Adrenal gland (tissue), 12 donors: ENCODE data around the gene DMD. TPM values are rescaled to one million over a fixed set of nuclear protein-coding genes. Genes with fewer than 3 reads are reported as not detected.

Source experiments
- DNase-seq, 7 donors: peaks; one replicate each; pipeline ENCODE4 v3.0.0-alpha.2; 2019 to 2020
- H3K27ac ChIP-seq, 5 donors: fragments of 200-600 bp; sonication (generic) in 4 of 5; 1 replicate in 3 of 5; 2 replicates in 2 of 5; pipeline versions ENCODE4 v1.5.1 to v1.8.0; 2016 to 2020; ENCODE audit warnings: mild to moderate bottlenecking in 1 of 5
- H3K27me3 ChIP-seq: fragments of 200-600 bp; 2 replicates; pipeline ENCODE4 v1.8.0; 2021
- H3K36me3 ChIP-seq, 2 donors: fragments of 200-600 bp; replicated peaks in 1 of 2; 1 replicate in 1 of 2; 2 replicates in 1 of 2; pipeline versions ENCODE4 v1.5.1 to v1.8.0; 2018 to 2022
- H3K4me1 ChIP-seq, 2 donors: fragments of 200-600 bp; replicated peaks in 1 of 2; 1 replicate in 1 of 2; 2 replicates in 1 of 2; pipeline versions ENCODE4 v1.5.1 to v1.8.0; 2018 to 2021
- H3K4me3 ChIP-seq, 4 donors: fragments of 200-600 bp; sonication (generic) in 3 of 4; one replicate each; pipeline ENCODE4 v1.5.1; 2016 to 2018
- H3K9me3 ChIP-seq, 3 donors: fragments of 200-600 bp; sonication (generic) in 1 of 3; replicated peaks in 1 of 3; 1 replicate in 2 of 3; 2 replicates in 1 of 3; pipeline versions ENCODE4 v1.5.1 to v1.8.0; 2016 to 2021
- POLR2A ChIP-seq, 2 donors: fragments of 450-650 bp; IDR thresholded peaks; one replicate each; pipeline ENCODE4 v1.6.1; 2017; ENCODE audit warnings: antibody characterized with exemption in 2 of 2, mild to moderate bottlenecking in 2 of 2, moderate library complexity in 1 of 2
- WGBS, 4 donors: extraction: QIAGEN DNeasy Blood & Tissue Kit in 2 of 4; methylation state at CpG; one replicate each; pipeline versions ENCODE4 v1.1.5 to v1.1.7; 2013 to 2017; 5-methylcytosine and 5-hydroxymethylcytosine counted together
- intact Hi-C, 2 donors: fragments of 100-400 bp; cut with DNase I; formaldehyde crosslinking; loops; one replicate each; pipeline versions ENCODE4 v1.14.1 to v1.15.0; 2022 to 2023
- polyA plus RNA-seq, 3 donors: library from polyadenylated mRNA; stranded (reverse); fragments of 200-250 nt in 2 of 3; fragments of 350-450 nt in 1 of 3; fragmentation: Illumina TruSeq in 1 of 3; extraction: RNeasy Lipid Tissue Mini Kit (QIAGEN cat#74804) in 1 of 3; gene quantifications; one replicate each; pipeline ENCODE4 v1.2.3, GENCODE V29; 2013 to 2014
- total RNA-seq, 9 donors: library from RNA; depleted of rRNA in 4 of 9; stranded (reverse); fragments of >200 nt in 4 of 9; fragments of 120-200 nt in 1 of 9; fragmentation: NEBNext Ultra II Directional in 1 of 9; extraction: Animal tissue kit (Norgen Biotek cat#: 25700) in 1 of 9; gene quantifications; one replicate each; pipeline versions ENCODE4 v1.1.0 to v1.2.4, GENCODE V29; 2013 to 2023
- TF ChIP-seq, protein P1 (sequence below), 6 experiments: fragments of 450-650 bp in 4 of 6; fragments of 200-600 bp in 2 of 6; sonication (generic) in 1 of 6; IDR thresholded peaks; 1 replicate in 5 of 6; 2 replicates in 1 of 6; pipeline versions ENCODE4 v1.5.1 to v1.8.0; 2016 to 2021; ENCODE audit warnings: antibody characterized with exemption in 6 of 6, mild to moderate bottlenecking in 2 of 6, moderate library complexity in 1 of 6
- donor health status: healthy with polysubstance abuse.
- donor health status: Bipolar disorder and iron deficiency.
- donor health status: DM: yes; HTN: yes; CAD: no.
- donor health status: DM: no; HTN: no; CAD: no.
- donor health status: DM: no; HTN: no; CAD: no.
- donor health status: DM: yes; HTN: yes; CAD: no.

Gene DMD
- total and polyA plus RNA-seq, 12 donors = 14.6 to 89.7 (median 36.2) TPM

DNA sequence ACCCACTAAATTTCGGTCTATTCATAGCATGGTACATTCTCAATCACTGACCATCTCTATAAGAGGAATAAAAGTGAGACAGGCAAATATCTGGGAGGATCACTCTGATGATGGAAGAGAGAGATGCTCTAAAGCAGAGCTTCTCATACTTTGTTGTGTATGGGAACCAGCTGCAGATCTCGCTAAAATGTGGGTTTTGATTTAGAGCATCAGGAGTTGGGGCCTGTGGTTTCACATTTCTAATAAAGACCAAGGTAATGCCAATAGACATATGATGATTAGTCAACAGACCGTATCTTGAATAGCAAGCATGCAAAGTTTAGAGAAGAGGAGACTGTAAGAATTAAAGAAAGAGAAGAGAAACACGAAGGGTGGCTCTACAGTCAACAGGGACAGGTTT is 2032.1 kb downstream of the DMD start:
- no peak overlapping the region for H3K27ac ChIP-seq
- H3K4me3 ChIP-seq = no peak overlapping the region
- no peak for DNase-seq
- H3K36me3 ChIP-seq = no peaks in the 10 kb centered on the region
- no peaks in the 10 kb centered on the region for H3K27me3 ChIP-seq
- WGBS, 4 donors = 74 to 94% (median 86%) methylated on average over 4 of the region's 4 CpGs
- intact Hi-C loops = no loop called here
- no peak for TF ChIP-seq POLR2A (IDR thresholded peaks at IDR 0.05)
- TF ChIP-seq, protein P1, sequence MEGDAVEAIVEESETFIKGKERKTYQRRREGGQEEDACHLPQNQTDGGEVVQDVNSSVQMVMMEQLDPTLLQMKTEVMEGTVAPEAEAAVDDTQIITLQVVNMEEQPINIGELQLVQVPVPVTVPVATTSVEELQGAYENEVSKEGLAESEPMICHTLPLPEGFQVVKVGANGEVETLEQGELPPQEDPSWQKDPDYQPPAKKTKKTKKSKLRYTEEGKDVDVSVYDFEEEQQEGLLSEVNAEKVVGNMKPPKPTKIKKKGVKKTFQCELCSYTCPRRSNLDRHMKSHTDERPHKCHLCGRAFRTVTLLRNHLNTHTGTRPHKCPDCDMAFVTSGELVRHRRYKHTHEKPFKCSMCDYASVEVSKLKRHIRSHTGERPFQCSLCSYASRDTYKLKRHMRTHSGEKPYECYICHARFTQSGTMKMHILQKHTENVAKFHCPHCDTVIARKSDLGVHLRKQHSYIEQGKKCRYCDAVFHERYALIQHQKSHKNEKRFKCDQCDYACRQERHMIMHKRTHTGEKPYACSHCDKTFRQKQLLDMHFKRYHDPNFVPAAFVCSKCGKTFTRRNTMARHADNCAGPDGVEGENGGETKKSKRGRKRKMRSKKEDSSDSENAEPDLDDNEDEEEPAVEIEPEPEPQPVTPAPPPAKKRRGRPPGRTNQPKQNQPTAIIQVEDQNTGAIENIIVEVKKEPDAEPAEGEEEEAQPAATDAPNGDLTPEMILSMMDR (IDR thresholded peaks at IDR 0.05) = no peak
- H3K4me1 ChIP-seq = no peaks in the 10 kb centered on the region
- H3K9me3 ChIP-seq = no peaks in the 10 kb centered on the region

DNA sequence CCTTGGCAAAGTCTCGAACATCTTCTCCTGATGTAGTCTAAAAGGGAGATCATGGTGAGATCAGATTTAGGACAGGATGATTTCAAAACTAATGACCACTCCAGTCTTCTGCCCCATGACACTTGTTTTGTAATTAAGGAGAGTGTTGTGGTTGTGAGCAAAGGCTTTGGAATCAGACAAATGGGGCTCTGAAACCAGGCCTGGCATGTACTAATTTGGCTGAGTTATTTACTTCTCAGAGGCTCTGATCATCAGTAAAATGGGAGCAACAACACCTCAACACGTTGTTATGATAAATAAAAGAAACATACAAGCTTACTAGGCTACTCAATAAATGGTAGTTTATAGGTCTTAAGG is 2032.6 kb downstream of the DMD start:
- WGBS, 4 donors = 68 to 91% (median 89%) methylated on average over 2 of the region's 2 CpGs
- Histone ChIP-seq H3K27me3 (no peaks in the 10 kb centered on the region), H3K9me3 (no peaks in the 10 kb centered on the region), H3K4me3 (no peak overlapping the region), H3K27ac (no peak overlapping the region), H3K36me3 (no peaks in the 10 kb centered on the region), H3K4me1 (no peaks in the 10 kb centered on the region)
- no peak for DNase-seq
- TF ChIP-seq POLR2A (IDR thresholded peaks at IDR 0.05) = no peak
- TF ChIP-seq, protein P1 (IDR thresholded peaks at IDR 0.05) = no peak
- intact Hi-C loops = no loop called here

GRCh38 chrX:31178064-31178768 is 2033.1 kb downstream of the DMD start:
- WGBS, 4 donors = 76 to 93% (median 87%) methylated on average over 6 of the region's 6 CpGs
- H3K4me3 ChIP-seq = no peak overlapping the region
- no peaks in the 10 kb centered on the region for H3K36me3 ChIP-seq
- no peaks in the 10 kb centered on the region for H3K9me3 ChIP-seq
- DNase-seq = no peak
- no peaks in the 10 kb centered on the region for H3K4me1 ChIP-seq
- no peaks in the 10 kb centered on the region for H3K27me3 ChIP-seq
- intact Hi-C loops = no loop called here
- TF ChIP-seq, protein P1 (IDR thresholded peaks at IDR 0.05) = no peak
- TF ChIP-seq POLR2A (IDR thresholded peaks at IDR 0.05) = no peak
- H3K27ac ChIP-seq = no peak overlapping the region

DNA sequence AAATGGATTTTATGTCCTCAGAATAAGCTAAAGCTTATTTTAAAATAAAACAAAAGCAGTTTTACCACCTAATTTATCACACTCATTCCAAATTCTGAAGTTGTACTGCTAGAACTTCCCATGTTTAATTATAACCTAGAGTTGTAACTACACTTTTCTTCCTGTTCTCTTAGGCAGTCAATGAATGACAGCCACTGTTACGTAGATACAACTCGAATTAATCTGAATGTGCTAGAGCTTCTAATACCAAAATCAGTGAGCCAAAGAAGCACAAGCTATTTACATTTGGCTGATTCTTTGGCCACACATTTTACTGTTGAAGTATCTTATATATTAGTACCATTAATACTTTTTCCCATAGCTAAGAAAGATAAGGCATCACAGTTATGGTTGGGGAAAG is 2040.6 kb downstream of the DMD start:
- Histone ChIP-seq H3K27ac (no peak overlapping the region), H3K4me1 (no peaks in the 10 kb centered on the region), H3K4me3 (no peak overlapping the region), H3K9me3 (no peaks in the 10 kb centered on the region), H3K27me3 (no peaks in the 10 kb centered on the region), H3K36me3 (no peaks in the 10 kb centered on the region)
- TF ChIP-seq, protein P1 (IDR thresholded peaks at IDR 0.05) = no peak
- no peak for TF ChIP-seq POLR2A (IDR thresholded peaks at IDR 0.05)
- intact Hi-C loops = no loop called here
- WGBS, 4 donors = 66 to 96% (median 81%) methylated on average over 2 of the region's 2 CpGs
- no peak for DNase-seq
